Caki2 (cell line): ENCODE measurements around the gene GNA12. TPM values are rescaled to one million over a fixed set of nuclear protein-coding genes. Genes with fewer than 3 reads are reported as not detected.
A peak's percentile ranks its signal among the peaks of the same experiment; 100 is the strongest.

Experiments
- DNase-seq: peaks from one replicate; pipeline ENCODE4 v3.0.0-alpha.2; 2015; ENCODE audit warnings: low read depth
- in situ Hi-C: cut with HindIII; loops from 2 replicates; pipeline ENCODE4 v1.10.0; 2016; ENCODE audit warnings: low sequenced_read_pairs, low pct_unique_long_range_greater_than_20kb, mixed read lengths
- total RNA-seq: library from RNA; depleted of rRNA; stranded (reverse); fragments of >200 nt; shearing (Covaris generic); gene quantifications from 2 replicates; pipeline ENCODE4 v1.2.3, GENCODE V29; 2014; ENCODE audit warnings: low replicate concordance

Gene GNA12
- total RNA-seq, 1 experiment from 2014 or later, result 62.7 TPM

DNA sequence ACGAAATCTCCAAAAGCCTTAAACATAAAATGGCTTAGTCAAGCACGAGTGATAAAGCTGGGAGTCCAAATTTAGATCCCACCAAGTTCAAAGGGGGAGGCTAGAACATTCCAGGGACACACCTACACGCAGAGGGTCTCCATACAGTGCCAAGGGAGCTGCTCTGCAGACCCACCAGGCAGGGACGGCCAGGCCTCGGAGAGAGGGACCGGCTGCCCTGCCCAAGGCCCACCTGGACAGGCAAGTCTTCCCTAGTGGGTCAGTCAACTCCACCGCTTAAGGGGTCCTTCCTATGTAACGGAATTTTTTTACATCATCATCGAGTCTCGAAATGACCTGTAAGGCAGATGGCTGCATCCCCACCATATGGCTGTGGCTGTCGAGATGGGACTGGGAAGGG, 127.6 kb downstream of the GNA12 start:
- in situ Hi-C loops, result no loop called here

GRCh38 chr7:2715341-2716231, 128.5 kb downstream of the GNA12 start:
- in situ Hi-C loops, result no loop called here
- DNase-seq, result no peak

More for the DNA sequence above, 127.6 kb downstream of the GNA12 start:
- DNase-seq, result no peak

DNA sequence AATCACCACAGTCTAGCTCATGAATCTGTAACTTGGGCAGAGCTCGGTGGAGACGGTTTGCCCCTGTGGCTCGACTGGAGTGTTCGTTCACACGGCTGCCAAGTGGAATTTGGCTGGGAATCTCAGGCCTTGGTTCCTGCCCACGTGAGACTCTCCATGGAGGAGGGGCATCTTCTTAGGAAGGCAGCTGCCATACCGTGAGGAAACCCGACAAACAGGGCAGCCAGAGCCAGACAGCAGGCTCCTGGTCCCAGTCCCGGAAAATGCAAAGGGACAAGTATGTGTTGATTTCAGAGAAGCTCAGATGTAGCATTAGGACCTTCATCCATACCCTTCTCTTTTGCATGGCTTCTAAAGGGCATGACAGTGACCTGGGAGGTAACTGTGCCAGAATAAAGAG, 129.5 kb downstream of the GNA12 start:
- in situ Hi-C loops, result no loop called here
- no peak for DNase-seq

- DNase-seq, result no peak
- in situ Hi-C loops, result no loop called here
These were observed 130.1 kb downstream of the GNA12 start for GRCh38 chr7:2713978-2714377.

DNA sequence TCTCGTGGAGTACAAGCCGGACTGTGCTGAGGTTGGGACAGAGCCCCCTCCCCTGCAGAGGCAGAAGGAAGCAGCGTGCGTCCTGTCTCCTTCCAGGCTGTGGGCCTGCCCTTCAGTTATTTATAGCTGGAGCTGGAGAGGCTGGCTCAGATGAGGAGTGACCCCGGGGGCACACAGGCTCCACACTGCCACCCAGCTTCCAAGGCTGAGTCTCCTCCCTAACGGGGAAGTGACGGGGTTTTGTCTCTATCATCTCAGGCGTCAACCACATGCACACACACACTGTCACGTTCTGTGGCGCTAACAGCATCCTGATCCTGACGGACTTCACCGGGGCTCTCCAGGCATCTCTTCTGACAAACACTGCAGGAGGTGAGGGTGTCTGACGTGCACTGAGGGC, 130.7 kb downstream of the GNA12 start:
- no peak for DNase-seq
- in situ Hi-C loops, result no loop called here

- in situ Hi-C loops, result no loop called here
- DNase-seq, result no peak
These were observed 132.0 kb downstream of the GNA12 start for GRCh38 chr7:2711895-2712675.

GRCh38 chr7:2710901-2711551, 133.1 kb downstream of the GNA12 start:
- in situ Hi-C loops, result no loop called here
- no peak for DNase-seq

GRCh38 chr7:2710286-2710655, 133.8 kb downstream of the GNA12 start:
- DNase-seq, result no peak
- in situ Hi-C loops, result no loop called here

- DNase-seq, result no peak
- in situ Hi-C loops, result no loop called here
These were observed 134.4 kb downstream of the GNA12 start for GRCh38 chr7:2709553-2710285.

GRCh38 chr7:2708547-2709310, 135.4 kb downstream of the GNA12 start:
- no peak for DNase-seq
- in situ Hi-C loops, result no loop called here

GRCh38 chr7:2708041-2708440, 136.1 kb downstream of the GNA12 start:
- no peak for DNase-seq
- in situ Hi-C loops, result no loop called here

- in situ Hi-C loops, result no loop called here
- no peak for DNase-seq
These were observed 136.6 kb downstream of the GNA12 start for GRCh38 chr7:2707481-2707880.

DNA sequence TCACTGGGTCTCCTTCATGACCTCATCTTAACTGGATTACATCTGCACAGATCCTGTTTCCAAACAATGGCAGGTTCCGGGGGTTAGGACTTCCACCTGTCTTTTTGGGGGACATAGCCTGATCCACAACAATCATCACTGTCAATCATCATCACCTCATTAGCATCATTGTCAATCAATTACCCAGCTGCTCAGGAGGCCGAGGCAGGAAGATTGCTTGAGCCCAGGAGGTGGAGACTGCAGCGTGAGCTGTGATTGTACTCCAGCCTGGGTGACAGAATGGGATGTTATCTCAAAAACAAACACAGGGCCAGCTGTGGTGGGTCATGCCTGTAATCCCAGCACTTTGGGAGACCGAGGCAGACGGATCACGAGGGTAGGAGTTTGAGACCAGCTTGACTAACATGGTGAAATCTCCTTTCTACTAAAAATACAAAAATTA, 137.4 kb downstream of the GNA12 start:
- in situ Hi-C loops, result no loop called here
- no peak for DNase-seq

DNA sequence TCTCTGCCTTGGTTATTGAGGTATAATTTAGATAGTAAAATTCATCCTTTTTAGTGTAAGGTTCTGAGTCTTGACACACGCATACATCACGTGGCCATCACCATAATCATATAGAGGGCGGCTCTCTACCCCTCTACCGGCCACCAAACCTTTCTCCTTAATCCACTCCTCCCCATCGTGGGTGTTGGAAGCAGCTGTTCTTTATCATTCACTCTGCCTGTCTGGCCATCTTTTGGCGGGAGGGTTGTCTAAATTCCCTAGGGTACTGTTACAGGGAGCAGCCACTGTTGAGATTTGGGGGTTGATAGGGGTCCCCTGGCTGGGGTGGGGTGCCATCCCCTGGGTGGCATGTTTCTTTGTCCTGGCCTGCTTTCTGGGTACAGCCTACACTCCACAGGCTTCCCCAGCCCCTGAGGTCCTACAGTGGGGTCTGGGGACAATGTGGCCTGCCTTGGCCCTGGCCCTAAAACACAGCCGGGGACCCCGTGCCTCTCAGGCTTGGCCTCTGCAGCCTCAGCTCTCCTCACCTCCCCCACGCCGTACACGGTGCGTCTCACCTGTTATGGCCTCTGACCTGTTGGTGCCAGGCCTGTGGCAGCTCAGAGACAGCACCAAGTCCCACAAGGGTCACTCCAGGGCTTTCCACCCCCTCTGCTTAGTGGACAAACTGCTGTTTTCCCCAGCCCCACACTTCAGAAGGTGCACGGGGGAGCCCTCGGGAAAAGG, 138.6 kb downstream of the GNA12 start:
- DNase-seq, result no peak
- in situ Hi-C loops, result no loop called here

GRCh38 chr7:2702594-2702957, 141.5 kb downstream of the GNA12 start:
- DNase-seq, result no peak
- in situ Hi-C loops, result no loop called here

DNA sequence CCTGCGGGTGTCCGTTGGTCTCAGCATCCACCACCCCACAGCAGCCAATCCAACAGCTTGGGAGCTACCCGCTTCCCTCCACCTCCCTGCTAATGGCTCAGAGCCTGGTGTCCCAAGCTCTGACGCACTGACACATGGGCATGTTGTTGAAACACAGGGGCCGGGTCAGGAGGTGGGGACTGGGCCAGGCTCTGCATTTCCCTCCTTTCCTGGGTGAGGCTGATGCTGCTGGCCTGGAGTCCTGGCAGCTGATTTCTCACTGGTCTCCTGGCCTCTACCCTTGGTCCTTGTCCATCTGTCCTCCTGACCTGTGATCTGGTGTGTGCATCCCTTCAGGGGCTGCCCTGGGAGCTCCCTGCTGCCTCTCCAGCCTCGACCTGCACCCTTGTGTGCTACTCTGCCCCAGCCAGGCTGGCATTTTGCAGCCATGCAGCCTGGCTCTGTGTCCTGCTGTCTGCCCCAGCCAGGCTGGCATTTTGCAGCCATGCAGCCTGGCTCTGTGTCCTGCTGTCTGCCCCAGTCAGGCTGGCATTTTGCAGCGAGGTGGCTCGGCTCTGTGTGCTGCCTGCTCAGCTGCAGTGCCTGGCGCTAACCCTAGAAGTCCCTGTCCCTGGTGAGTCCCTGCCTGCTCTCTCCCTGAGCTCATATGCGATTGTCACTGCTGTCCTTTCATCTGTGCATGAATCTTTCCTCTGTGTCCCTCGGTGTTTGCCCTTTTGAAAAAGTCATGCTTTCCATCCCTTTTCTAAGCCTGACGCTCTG, 142.1 kb downstream of the GNA12 start:
- peak; percentile 22 for DNase-seq
- in situ Hi-C loops, result no loop called here
